ENCODE results near the gene GALK2.

Gene GALK2

DNA sequence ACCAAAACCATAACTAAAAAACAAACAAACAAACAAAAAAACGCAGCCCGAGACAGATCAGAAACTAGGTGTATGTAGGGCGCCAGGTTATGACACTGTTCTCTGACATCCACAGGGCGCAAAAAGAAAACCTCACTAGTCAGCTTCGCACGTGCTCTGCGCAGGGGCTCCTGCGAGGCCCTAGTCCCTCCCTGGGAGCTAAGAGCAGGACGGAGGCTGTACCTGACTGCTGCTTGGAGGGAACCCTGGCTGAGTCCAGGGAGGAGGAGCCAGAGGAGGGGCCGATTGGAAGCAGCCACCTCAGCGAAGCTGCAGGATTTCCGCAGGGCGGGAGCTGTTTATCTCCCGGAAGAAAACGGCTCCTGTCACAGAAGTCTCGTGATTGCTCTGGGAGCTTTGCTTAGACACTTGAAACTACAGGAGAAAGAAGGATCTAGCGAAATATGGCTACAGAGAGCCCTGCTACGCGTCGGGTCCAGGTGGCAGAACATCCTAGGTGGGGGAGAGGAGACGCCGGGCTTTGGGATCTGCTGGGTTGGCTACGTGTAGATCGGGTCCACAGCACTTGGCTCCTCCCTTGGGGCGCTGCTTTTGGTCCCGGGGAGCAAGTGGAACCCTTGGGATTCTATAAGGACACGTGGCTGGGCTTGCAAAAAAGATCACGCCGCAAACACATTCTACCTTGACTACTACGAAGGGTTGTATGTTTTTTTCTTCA lies at the start of gene GALK2:
Gene GALK2, plus strand, starts transcription at position 368 of the 718 bp plus-strand sequence. Its CDS starts 76 bp downstream, at position 444.
- peak; percentile 26 to 46 (median 42) for DNase-seq

DNA sequence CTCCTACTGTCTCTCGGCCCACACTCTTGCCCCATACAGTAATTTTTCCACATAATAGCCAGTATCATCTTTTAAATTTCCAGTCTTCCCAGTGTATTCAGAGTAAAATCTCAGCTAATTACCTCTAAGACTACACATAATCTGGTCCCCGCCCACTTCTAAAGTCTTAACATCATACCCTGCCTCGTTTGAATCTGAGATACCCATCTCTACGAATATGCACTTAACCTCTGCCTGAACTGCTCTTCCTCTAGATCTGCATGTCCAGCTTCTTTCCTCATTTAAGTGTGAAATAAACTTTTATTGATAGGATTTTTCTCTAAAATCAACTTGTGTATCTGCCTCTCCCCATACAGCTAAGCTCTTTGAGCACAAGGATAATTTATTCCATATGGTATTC lies 49.2 kb upstream of the GALK2 start:
- no peak for DNase-seq

DNA sequence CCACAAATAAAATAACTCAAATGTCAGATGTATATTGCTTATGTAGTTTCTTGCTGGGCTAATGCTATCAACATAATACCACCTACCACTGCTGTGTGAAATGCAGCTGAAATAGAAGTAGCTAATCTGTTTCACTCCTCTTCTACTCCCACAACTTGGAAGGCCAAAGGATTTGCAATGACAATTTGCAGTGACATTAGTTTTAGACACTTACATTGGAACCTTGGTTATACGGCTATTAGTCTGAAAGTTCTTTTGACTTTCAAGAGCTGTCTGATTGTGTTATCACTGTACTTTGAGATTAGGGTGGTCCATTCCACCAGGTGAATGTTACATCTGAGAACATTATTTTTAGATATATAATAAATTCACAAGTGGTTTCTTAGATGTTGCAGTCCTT lies 48.1 kb upstream of the GALK2 start:
- no peak for DNase-seq

DNA sequence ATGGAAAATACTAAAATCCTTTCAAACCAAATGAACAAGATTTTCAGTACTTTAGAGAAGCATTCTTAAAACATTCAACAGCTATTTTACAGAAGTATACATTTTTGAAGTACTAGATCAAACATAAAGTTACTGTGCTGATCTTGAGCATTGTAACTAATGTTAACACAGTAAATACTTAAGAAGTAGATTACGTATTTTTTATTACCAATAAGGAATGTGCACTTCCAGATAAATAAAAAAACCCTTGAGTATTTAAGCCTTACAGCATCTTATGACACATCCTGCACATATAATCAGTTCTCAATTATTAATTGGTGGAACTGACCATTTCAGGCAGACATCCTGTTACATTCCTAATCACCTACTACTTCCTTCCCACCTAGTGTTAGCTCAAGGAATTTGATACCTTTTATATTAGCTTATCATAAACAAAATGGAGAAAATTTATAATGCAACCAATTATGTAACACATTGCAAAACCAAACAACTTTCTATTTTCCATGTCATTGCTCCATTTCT lies 47.4 kb upstream of the GALK2 start:
- no peak for DNase-seq

DNA sequence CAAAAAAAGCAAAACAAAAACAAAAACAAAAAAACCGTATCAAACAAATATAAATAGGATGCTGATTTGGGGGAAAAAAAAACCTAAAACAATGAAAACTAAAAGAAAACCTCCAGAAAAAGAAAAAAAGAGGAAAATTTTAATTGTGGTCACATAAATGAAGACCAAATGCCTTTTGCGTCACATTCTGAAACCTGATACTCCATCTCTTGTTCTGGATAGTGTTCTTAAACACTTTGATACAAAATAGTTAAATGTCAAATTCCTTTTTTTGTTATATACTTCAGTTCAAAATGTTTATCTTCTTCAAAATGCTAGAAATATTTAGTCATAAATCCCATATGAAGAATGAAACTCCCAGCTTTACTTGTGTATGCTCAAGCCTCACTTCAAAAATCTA lies 45.7 kb upstream of the GALK2 start:
- no peak for DNase-seq

DNA sequence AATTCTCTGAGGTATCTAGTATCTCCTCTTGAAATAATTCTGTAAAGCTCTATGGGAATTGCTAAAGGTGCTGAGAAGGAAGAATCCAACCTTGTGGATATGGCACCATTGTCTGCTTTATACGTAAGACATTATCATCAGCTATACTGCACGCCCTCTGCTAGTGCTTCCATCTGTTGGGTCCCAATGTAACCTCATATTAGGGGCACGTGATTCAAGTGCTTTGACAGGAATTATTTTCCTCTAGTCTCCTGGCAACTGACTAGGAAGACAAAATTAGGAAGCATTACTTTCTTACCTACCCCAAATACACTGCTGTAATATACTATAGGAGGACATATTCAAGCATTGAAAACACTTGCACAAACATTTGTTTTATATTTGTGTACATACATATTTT lies 38.6 kb upstream of the GALK2 start:
- DNase-seq, result no peak

DNA sequence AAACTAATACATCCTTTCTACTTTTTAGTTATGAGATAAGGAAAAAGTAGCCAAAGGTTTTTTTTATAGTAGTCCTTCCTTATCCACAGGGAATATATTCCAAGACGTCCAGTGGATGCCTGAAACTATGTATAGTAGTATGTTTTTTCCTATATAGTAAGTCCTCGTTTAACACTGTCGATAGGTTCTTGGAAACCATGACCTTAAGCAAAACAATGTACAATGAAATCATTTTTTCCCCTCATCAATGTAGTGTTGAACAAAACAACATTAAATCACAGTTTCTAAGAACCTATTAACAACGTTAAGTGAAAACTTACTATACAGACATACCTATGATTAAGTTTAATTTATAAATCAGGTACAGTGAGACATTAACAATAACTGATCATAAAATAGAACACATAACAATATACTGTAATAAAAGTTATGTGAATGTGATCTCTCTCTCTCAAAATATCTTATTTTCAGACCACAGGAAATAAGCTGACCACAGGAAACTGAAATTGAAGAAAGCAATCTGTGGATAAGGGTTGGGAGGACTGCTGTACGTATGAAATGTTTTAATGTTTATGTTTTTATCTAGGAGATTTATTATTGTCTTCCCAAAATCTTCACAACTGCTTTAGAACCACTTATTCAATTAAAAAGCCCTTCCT lies 35.2 kb upstream of the GALK2 start:
- no peak for DNase-seq

DNA sequence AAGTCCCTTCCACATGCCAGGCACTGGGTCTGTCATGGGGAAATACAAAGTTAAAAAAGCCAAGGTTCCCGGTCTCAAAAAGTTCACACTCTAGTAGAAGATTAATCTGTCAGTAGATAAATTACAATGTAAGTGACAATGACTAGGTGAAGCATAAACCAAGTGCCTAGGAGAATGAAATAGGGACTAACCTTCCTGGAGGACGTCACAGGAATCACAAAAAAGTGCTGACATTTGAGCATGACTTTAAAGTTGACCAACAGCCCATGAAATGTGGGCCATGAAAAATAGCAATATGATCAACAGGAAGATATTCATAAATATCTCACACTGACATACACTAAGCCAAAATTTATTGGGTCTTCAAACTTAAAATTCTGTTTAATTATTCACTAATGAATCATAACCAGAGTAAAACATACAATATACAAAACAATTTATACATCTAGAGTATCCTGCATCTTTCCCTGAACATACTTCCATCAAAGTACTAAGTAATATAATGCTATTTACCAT lies 34.6 kb upstream of the GALK2 start:
- no peak for DNase-seq

DNA sequence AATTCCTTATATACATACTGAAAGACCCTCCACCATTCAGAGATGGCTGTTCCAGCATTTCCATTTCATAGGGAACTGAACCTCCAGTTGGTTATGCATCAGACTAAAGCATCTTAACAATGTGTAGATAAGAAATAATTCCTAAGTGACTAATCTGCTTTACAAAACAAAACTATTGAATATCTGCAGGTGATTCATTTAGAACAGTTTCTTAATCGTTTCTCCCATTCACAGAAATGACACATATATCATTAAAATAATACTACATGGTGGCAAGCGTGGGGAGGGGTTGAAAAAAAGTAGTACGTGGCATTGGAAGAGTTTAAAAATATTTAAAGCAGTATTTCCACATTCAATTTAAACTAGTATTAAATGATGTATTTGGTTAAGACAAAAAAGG lies 34.1 kb upstream of the GALK2 start:
- no peak for DNase-seq

DNA sequence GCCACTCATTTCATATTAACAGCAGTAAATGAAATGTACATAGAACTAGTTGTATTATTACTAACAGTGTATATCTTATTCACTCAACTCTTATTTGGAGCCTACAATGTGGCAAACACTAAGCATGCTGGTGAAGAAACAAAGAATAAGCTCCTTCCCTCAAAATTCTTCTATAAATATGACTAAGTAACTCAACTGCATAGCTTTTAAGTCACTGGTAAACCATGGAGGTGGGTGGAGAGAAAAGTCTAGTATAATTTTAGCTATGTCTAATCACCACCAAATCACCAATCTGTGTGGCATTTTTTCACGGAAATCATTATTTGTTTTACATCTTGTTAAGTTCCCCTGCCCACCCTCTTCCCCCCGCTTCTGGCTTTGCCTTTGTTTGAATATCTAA lies 32.2 kb upstream of the GALK2 start:
- DNase-seq, result no peak

DNA sequence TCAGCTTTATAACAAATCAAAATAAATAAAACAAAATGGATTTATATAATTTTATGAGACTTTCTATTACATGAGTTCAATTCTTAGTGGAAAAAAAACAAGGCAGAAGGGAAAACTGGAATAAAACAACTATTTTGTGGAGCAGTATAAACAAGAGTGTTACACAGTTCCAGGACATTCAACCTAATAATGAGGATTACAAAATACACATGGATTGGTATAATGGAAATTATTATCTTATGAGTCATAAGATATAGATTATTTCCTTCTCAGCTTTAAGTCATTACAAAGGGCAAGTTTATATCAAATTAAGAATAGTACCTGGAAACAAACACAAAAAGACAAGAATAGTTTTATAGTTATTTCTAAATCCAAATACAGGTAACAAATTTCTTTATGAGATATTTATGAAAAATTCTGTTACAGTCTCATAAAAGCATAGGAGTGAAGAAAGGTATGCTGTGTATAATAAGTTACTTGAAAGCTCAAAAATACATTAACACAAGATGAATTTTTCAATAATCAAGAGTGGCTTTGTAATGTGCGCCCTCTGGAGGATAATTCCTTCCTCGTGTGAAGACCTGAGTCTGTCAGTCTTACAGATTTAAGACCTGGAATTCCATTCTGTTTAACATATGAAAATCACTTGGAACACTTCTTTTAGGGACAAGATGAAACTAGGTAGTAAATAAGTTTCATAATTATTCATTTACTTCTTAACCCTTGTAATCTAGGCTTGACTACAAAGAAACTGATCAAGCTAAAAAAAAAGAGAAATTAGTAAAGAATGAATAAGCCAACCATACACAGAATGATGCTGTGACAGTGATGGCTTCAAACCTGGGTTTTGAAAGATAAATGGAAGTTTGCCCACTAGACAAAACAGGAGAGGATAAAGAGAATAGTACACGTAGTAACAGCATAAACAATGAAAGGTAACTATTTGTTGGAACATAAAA lies 24.1 kb upstream of the GALK2 start:
- DNase-seq, result no peak

DNA sequence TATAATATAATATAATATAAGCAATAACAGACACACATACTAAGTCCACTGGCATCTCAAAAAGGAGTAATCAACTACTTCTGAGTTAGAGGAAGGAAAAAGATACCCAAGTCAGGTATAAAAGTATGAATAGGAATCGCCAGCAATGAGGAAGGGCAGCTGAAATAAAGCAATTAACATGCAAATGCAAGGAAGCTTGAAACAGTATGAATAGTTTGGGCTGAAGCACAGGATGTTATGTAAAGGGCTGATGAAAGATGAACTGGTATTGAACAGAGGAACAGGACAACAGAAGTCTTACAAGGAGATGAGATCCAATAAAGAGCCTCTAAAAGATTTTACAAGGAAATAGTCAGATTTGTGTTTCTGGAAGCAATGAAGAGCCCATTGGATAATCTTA lies 21.7 kb upstream of the GALK2 start:
- DNase-seq, result no peak

DNA sequence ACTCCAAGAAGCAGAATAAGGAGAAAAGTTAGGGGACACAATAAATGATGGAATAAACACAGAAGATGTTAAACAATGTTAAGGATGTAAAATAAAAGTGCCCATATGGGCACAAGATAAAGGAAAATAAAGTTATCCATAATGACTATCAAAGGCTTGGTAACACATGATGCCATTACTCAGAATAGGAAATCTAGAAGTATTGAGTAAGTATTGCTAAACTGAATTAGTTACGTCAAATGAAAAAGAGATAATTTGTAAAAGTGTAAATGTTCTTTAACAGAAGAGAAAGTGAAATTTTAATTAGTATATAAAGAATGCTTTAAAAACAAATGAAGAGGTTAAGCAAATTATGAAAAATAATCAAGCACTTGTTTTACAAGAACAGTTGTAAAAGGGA lies 21.3 kb upstream of the GALK2 start:
- DNase-seq, result no peak

DNA sequence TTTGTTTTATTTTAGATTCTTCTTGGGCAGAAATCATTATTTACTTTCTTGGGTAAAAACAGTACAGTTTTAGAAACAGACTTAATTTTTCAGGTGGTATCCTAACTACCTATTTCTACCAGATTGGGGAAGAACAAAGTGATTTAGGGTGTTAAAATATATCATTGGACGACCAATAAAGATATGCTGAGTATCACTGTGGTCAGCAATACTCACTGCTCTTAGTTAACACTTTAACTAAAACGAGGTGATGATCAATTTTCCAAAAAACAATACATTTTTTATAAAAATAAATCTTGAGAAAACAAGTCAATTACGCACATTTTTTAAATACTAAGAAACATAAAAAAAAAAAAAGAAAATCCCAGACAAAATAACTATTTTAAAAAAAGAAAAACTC lies 18.2 kb upstream of the GALK2 start:
- DNase-seq, result no peak

DNA sequence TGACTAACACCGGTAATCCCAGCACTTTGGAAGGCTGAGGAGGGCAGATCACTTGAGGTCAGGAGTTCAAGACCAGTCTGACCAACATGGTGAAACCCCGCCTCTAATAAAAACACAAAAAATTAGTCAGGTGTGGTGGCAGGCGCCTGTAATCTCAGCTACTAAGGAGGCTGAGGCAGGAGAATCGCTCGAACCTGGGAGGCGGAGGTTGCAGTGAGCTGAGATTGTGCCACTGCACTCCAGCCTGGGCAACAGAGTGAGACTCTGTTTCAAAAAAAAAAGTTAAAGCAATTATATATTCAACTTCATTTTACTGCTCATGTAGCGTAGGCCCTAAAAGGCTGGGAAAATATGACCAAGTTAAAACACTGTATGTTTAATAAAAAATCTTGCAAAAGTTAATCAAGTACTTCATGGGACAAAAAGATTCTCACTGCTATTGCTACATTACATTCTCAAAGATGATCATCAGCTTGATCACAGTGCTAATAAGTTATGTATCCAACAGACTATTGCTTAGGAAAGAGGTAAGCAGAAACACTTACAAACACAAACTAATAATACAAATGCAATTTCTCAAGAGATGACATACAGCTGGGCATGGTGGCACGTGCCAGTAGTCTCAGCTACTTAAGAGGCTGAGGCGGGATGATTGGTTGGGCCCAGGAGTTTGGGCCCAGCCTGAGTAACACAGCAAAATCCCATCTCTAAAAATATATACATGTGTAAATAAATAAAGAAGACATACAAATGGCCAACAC lies 17.3 kb upstream of the GALK2 start:
- no peak for DNase-seq

DNA sequence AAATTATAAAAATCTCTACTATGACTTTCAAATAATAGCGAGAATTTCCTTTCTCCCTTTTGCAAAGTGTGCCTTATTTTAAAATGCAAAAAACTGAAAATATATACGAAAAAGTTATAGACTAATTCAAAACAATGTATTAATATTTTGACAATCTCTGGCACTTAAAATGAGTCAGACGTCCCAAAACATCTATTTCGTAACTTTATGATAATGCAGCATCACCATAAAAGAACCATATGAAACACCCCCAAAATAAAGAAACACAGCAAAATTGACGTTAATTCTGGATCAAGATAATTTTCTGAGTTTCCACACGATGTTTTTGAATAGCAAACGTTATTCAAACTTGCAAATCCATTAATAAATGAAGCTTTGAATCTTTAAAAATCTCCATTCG lies 15.7 kb upstream of the GALK2 start:
- no peak for DNase-seq

DNA sequence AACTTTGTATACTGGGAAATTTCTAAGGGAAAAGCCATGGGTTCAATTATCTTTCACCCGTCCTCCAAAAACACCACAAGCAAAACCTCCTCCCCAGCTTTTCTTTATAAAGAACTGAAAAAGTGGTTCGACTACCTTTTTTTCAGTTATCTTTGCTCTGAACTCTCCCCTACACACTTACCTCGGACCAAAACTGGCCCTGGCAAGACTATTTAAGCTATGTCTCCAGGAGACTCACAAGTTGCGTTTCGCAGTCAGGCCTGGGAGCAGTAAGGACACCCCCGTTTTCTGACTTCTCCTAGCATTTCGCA lies 15.3 kb upstream of the GALK2 start:
- DNase-seq, result no peak

DNA sequence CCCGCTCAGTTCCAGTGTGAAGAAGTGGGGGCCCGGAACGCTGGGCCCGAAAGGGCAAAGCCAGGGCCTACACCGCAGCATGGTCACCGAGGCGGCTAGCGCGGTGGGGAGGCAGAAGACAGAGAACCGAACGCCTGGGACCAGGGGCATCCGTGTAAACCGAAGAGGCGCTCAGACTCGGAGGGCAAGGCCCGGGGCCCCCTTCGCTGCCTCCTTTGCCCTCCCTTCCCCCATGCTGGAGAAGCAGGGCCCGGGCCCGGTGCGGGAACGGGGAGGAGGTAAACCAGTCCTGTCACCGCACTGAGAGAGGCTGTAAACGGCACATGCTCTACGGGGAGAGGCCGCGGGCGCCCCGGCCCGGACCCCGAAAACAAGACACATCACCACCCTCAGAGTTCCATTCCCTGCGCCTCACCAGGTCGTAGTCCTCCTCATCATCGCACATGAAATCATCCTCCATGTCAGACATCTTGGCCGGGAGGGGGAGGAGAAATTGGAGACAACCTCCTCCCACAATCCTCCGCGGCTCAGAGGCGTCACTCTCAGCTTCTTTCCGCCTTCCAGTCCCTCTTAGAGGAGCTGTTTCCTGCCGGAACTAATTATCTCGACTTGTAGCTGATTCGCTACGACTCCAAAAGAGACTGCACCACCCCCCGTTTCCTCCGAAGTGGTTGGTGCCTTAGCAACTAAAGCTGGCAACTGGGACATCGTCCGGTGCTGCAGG lies 14.8 kb upstream of the GALK2 start, which contains the start of gene COPS2:
Gene COPS2, minus strand, starts transcription at position 490 of the 724 bp plus-strand sequence. Its CDS starts 21 bp downstream, at position 469.
- peak; percentile 70 to 88 (median 80) for DNase-seq

DNA sequence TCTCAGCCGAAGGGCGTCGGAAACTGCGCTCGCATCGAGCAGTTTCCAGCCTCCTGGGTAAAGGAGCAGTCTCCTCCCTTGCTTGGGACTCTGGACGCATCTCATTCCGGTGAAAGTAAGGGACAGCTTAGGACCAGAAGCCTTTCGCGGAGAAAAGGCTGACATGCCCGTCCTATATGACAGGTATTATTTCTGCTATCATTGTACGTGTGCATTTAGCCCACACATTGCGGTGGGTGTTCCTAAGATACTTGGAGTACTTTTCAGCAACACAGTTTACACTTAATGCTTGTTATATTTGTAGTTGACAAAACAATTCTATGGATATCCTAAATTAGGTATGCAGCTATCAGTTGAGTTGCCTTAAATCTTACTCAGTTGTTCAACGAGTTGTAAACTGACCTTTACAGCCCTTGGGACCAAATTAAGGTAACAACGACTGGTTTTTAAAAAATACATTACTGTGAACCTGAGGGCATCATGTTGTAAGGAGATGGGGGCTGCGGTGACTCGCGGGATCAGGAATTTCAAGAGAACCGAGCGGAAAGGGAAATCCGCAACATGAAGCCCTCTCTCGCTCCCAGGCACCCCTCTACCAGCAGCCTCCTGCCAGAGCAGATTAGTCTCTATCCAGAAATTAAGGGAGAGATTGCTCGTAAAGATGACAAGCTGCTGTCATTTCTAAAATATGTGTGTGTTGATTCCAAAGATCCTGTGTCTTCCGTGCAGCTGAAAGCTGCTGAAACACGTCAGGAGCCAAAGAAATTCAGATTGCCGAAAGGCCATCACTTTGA lies 14.0 kb upstream of the GALK2 start:
- no peak for DNase-seq

DNA sequence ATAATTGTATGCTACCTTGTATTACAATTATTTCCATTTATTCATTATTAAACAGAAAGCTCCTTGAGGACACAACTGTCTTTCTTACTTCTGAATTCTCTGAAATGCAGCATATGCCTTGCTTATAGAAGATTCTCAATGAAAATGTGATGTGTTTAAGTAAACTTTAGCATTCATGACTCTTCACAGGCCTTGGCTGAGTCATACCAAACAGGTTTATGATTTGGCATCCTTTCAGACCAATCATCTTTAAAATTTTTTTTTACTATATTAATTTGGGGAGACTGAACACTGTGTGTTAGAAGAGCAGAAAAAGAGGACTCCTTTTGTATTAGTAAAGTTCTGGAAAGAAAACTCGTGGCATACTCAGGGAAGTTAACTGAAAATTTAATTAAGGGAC lies 6.4 kb upstream of the GALK2 start:
- DNase-seq, result no peak

DNA sequence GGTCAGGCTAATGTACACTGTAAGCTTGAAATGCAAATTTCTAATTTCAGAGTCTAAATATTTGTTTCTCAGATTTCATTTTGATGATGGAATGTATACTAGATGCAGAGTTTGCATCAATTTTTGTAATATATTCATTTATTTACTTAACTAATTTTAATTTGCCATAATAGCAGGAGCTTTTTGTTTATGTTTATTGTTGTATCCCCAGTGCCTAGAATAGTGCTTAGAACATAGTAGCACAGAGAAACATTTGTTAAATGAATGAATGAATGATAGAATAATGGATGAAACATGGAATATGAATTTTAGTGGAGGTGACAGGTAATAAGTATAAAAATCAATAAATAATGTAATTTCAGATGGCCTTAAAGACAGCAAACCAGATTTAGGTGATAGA lies 5.2 kb upstream of the GALK2 start:
- no peak for DNase-seq
